ENCODE data around the gene SUMO4. TPM values are rescaled to one million over a fixed set of nuclear protein-coding genes. Genes with fewer than 3 reads are reported as not detected.

The SUMO4 gene
- polyA plus RNA-seq, 3 donors: 0.22 to 0.29 (median 0.27) TPM

DNA sequence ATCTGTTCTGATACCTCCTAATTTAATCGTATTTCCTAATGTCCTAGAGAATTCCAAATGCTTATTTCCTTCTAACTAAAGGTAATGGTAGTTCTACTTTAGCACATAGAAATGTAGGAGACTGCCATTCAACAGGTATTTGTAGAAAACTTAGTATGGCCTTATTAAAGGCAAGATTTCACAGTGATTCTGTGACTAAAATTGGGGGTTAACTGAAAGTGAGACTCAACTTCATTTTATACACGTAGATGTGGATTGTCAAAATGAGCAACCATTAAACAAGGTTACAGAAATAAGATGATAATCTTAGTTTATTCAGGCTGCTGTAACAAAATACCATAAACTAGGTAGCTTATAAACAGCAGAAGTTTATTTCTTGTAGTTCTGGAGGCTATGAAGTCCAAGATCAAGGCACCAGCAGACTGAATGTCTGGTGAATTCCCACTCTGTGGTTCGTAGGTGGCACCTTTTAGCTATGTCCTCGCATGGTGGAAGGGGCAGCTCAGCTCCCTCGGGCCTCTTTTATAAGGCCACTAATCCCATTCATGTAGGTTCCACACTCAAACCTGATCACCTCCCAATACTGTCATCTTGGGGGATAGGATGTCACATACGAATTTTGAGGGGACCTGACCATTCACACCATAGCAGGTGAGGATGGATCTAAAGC is 43.8 kb upstream of the SUMO4 start:
- no peak overlapping the region for H3K4me3 Mint-ChIP-seq
- peaks cover 0 to 4% (median 3%) of the 10 kb centered on the region in 7 donors for H3K9me3 Mint-ChIP-seq
- Histone ChIP-seq H2AFZ (ENCODE audit: insufficient read depth, low read depth, low read length, poor library complexity, severe bottlenecking) (no peak overlapping the region), H3K9me3 (replicated peaks in 1 of 2; ENCODE audit: control insufficient read depth in 1 of 2, insufficient read depth in 1 of 2, low read length in 2 of 2) (no peaks in the 10 kb centered on the region), H3K4me3 (replicated peaks in 1 of 3; ENCODE audit: low read depth in 2 of 3, low read length in 3 of 3) (no peak overlapping the region), H3K4me2 (replicated peaks; ENCODE audit: extremely low read depth, low read length, poor library complexity, severe bottlenecking) (no peak overlapping the region), H3K27ac (ENCODE audit: low read depth in 1 of 2, low read length in 2 of 2) (peak overlapping the region in 1 of 2 donors; percentile 2), H3K79me2 (ENCODE audit: insufficient read depth, low read length) (peaks cover 100% of the 10 kb centered on the region), H3K9ac (ENCODE audit: insufficient read depth, low read length, poor library complexity, severe bottlenecking) (no peak overlapping the region), H3K4me1 (ENCODE audit: control insufficient read depth in 1 of 2, insufficient read depth in 2 of 2, low read length in 2 of 2) (peaks cover 8 to 18% of the 10 kb centered on the region in 2 donors), H3K27me3 (ENCODE audit: control insufficient read depth in 2 of 2, insufficient read depth in 2 of 2, low read length in 2 of 2) (no peaks in the 10 kb centered on the region), H4K20me1 (ENCODE audit: insufficient read depth, low read length) (peaks cover 99% of the 10 kb centered on the region), H3K36me3 (replicated peaks in 1 of 2; ENCODE audit: control insufficient read depth in 1 of 2, insufficient read depth in 2 of 2, low read length in 2 of 2) (peaks cover 2 to 12% of the 10 kb centered on the region in 2 donors)
- H3K27me3 Mint-ChIP-seq (ENCODE audit: low read depth in 3 of 3): no peaks in the 10 kb centered on the region
- no peak for DNase-seq
- intact Hi-C loops (cut with micrococcal nuclease): no loop called here
- WGBS (ENCODE audit: insufficient coverage): no CpG with 5 or more reads among the region's 6 CpGs
- H3K27ac Mint-ChIP-seq: peak overlapping the region in 2 of 7 donors; percentile 10 to 43
- TF ChIP-seq, protein P1, sequence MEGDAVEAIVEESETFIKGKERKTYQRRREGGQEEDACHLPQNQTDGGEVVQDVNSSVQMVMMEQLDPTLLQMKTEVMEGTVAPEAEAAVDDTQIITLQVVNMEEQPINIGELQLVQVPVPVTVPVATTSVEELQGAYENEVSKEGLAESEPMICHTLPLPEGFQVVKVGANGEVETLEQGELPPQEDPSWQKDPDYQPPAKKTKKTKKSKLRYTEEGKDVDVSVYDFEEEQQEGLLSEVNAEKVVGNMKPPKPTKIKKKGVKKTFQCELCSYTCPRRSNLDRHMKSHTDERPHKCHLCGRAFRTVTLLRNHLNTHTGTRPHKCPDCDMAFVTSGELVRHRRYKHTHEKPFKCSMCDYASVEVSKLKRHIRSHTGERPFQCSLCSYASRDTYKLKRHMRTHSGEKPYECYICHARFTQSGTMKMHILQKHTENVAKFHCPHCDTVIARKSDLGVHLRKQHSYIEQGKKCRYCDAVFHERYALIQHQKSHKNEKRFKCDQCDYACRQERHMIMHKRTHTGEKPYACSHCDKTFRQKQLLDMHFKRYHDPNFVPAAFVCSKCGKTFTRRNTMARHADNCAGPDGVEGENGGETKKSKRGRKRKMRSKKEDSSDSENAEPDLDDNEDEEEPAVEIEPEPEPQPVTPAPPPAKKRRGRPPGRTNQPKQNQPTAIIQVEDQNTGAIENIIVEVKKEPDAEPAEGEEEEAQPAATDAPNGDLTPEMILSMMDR (IDR thresholded peaks at IDR 0.05): no peak
- H3K4me1 Mint-ChIP-seq: peaks cover 38% of the 10 kb centered on the region
- H3K36me3 Mint-ChIP-seq: peaks cover 7 to 29% of the 10 kb centered on the region in 2 donors

DNA sequence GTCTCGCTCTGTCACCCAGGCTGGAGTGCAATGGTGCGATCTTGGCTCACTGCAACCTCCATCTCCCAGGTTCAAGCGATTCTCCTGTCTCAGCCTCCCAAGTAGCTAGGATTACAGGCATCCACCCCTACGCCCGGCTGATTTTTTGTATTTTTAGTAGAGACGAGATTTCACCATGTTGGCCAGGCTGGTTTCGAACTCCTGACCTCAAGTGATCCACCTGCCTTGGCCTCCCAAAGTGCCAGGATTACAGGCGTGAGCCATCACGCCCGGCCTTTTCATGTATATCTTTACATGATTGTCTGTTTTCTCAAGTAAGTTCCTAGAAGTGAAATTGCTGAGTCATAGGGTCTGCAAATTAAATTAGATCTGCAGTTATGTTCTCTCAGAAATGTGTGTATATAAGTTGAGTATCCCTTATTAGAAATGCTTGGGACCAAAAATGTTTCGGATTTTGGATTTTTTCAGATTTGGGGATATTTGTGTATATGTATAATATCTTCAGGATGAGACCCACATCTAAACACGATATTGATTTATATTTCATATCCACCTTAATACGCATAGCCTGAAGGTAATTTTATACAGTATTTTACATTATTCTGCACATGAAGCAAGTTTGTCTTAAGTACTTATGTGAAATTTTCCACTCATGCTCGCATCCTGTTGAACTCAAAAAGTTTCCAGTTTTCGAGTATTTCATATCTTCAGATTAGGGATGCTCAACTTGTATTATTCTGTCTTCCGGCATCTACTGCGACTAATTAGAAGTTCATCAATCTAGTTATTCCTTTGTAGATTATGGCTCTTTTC is 42.1 kb upstream of the SUMO4 start:
- Histone ChIP-seq H3K79me2 (ENCODE audit: insufficient read depth, low read length) (peaks cover 100% of the 10 kb centered on the region), H3K9me3 (replicated peaks in 1 of 2; ENCODE audit: control insufficient read depth in 1 of 2, insufficient read depth in 1 of 2, low read length in 2 of 2) (no peaks in the 10 kb centered on the region), H3K9ac (ENCODE audit: insufficient read depth, low read length, poor library complexity, severe bottlenecking) (no peak overlapping the region), H2AFZ (ENCODE audit: insufficient read depth, low read depth, low read length, poor library complexity, severe bottlenecking) (no peak overlapping the region), H3K36me3 (replicated peaks in 1 of 2; ENCODE audit: control insufficient read depth in 1 of 2, insufficient read depth in 2 of 2, low read length in 2 of 2) (peaks cover 2 to 6% of the 10 kb centered on the region in 2 donors), H3K4me3 (replicated peaks in 1 of 3; ENCODE audit: low read depth in 2 of 3, low read length in 3 of 3) (no peak overlapping the region), H3K4me1 (ENCODE audit: control insufficient read depth in 1 of 2, insufficient read depth in 2 of 2, low read length in 2 of 2) (peaks cover 8 to 18% of the 10 kb centered on the region in 2 donors), H4K20me1 (ENCODE audit: insufficient read depth, low read length) (peaks cover 99% of the 10 kb centered on the region), H3K4me2 (replicated peaks; ENCODE audit: extremely low read depth, low read length, poor library complexity, severe bottlenecking) (no peak overlapping the region), H3K27ac (ENCODE audit: low read depth in 1 of 2, low read length in 2 of 2) (peak overlapping the region in 1 of 2 donors; percentile 36), H3K27me3 (ENCODE audit: control insufficient read depth in 2 of 2, insufficient read depth in 2 of 2, low read length in 2 of 2) (no peaks in the 10 kb centered on the region)
- intact Hi-C loops (cut with micrococcal nuclease): no loop called here
- Mint-ChIP-seq H3K36me3 (peaks cover 7 to 37% of the 10 kb centered on the region in 2 donors), H3K27ac (peak overlapping the region in 4 of 7 donors; percentile 70 to 86 (median 78)), H3K27me3 (ENCODE audit: low read depth in 3 of 3) (no peaks in the 10 kb centered on the region), H3K4me1 (peaks cover 46% of the 10 kb centered on the region), H3K9me3 (peaks cover 1 to 7% (median 4%) of the 10 kb centered on the region in 7 donors), H3K4me3 (no peak overlapping the region)
- WGBS (ENCODE audit: insufficient coverage): 100% methylated on average over 4 of the region's 17 CpGs
- no peak for DNase-seq
- TF ChIP-seq, protein P1 (IDR thresholded peaks at IDR 0.05): no peak

Measured in CD14-positive monocyte (primary cell).